Endothelial cell of coronary artery (primary cell): ENCODE data around the gene PURB. TPM values are rescaled to one million over a fixed set of nuclear protein-coding genes. Genes with fewer than 3 reads are reported as not detected.

Source experiments
- total RNA-seq: library from RNA; depleted of rRNA; stranded (reverse); fragments of >200 nt; gene quantifications from 2 replicates; pipeline ENCODE4 v1.2.3, GENCODE V29; 2014

The PURB gene
- 15.6 and 17.2 TPM in 2 replicates for total RNA-seq

GRCh38 chr7:44885394-44886317 lies at the start of gene PURB:
Gene PURB, minus strand, starts transcription at chr7:44885530. Its CDS starts 182 bp downstream, at chr7:44885348.

DNA sequence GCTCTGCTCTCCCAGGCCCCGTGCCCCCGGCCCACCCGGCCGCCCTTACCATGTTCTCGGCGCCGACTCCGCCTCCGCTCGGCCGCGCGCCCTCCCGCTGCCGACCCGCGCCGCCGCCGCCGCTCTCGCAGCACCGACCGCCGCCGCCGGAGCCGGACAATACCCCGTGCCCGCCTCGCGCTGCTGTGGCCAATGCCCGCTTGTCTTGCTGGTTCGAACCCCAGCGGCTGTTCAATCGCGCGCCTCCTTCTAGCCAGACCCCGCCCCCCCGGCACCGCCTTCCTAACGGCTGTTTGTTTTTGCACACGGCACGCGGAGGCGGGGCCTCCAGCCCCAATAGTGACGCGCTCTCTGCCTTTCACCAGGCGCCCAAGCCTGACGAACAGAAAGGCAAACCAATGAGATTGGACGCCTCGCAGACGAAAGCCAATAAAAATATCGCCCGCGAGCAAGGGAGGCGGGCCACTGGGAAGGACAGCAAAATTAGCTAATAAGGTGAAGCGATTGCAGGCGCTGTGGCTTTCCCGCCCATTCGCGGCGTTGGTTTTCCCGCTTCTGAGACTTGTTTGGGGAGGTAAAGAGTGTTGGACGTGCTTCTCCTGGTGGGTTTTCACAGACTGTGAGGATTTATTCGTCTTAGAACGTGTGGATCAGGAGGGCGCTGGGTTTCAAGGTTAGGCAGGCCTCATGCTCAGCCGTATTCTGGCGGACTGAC lies 37.3 kb downstream of the PURB start, which contains the start of gene H2AZ2:
H2AZ2 (minus strand) TSS at position 168 of the 715 bp plus-strand sequence; CDS start at position 52, 116 bp downstream.

Other genes with a start within 250 kb of the PURB start
- 9.1 and 16.2 TPM in 2 replicates for gene ZMIZ2, start 136.7 kb downstream of the PURB start, total RNA-seq
- gene PPIA, start 88.8 kb downstream of the PURB start, total RNA-seq: 1,415 and 1,538 TPM in 2 replicates
- 227 and 241 TPM in 2 replicates for gene H2AZ2, start 37.4 kb downstream of the PURB start, total RNA-seq
- under 0.01 and 0.09 TPM in 2 replicates for gene MYO1G, start 93.5 kb upstream of the PURB start, total RNA-seq
- gene CCM2, start 114.7 kb upstream of the PURB start, total RNA-seq: 57.8 and 66.9 TPM in 2 replicates
- gene NACAD, start 203.4 kb upstream of the PURB start, total RNA-seq: 0.18 and 1.0 TPM in 2 replicates
- 64.0 and 66.8 TPM in 2 replicates for gene TBRG4, start 226.2 kb upstream of the PURB start, total RNA-seq